ENCODE data around the gene FSTL1.

DNA sequence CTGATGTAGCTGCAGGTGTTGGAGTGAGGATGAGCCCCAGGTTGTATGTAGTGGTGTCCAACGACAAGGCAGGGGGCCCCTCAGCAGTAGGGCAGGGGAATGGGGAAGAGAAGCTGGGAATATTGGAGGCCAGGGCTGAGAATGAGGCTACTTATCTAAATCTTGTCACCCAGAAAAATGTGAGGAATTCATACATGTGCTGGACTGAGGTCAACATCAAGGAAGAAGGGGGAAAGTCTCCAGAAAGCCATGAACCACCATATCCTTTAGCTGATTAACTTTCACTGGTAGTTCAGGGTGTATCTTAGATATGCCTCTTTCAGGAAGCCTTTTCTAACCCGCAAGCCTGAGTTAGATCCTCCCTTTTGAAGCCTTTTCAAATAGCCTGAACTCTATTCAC is 22.6 kb upstream of the FSTL1 start:
- TF ChIP-seq FOXA1 (IDR thresholded peaks at IDR 0.05) (no peak), SUZ12 (IDR thresholded peaks at IDR 0.05) (no peak), ZNF384 (IDR thresholded peaks at IDR 0.05) (no peak), ARNT (IDR thresholded peaks at IDR 0.05) (no peak), BHLHE40 (IDR thresholded peaks at IDR 0.05; ENCODE audit: borderline replicate concordance) (no peak), LEF1 (IDR thresholded peaks at IDR 0.05; ENCODE audit: borderline replicate concordance) (no peak), SP1 (IDR thresholded peaks at IDR 0.05) (no peak), FOXM1 (IDR thresholded peaks at IDR 0.05; ENCODE audit: borderline replicate concordance) (no peak), FOXK2 (IDR thresholded peaks at IDR 0.05) (no peak), TARDBP (IDR thresholded peaks at IDR 0.05) (no peak), L3MBTL2 (conservative IDR thresholded peaks at IDR 0.05) (no peak), ELF4 (IDR thresholded peaks at IDR 0.05) (no peak), NFRKB (IDR thresholded peaks at IDR 0.05) (no peak)

Measured in HEK293T (cell line).